ENCODE measurements around the gene GRID1.

The GRID1 gene

GRCh38 chr10:86316274-86316835 lies 50.2 kb downstream of the GRID1 start:
- TF ChIP-seq, protein P1, sequence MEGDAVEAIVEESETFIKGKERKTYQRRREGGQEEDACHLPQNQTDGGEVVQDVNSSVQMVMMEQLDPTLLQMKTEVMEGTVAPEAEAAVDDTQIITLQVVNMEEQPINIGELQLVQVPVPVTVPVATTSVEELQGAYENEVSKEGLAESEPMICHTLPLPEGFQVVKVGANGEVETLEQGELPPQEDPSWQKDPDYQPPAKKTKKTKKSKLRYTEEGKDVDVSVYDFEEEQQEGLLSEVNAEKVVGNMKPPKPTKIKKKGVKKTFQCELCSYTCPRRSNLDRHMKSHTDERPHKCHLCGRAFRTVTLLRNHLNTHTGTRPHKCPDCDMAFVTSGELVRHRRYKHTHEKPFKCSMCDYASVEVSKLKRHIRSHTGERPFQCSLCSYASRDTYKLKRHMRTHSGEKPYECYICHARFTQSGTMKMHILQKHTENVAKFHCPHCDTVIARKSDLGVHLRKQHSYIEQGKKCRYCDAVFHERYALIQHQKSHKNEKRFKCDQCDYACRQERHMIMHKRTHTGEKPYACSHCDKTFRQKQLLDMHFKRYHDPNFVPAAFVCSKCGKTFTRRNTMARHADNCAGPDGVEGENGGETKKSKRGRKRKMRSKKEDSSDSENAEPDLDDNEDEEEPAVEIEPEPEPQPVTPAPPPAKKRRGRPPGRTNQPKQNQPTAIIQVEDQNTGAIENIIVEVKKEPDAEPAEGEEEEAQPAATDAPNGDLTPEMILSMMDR (IDR thresholded peaks at IDR 0.05; ENCODE audit: control insufficient read depth, extremely low read depth, insufficient read depth), result no peak
- H3K4me3 ChIP-seq (ENCODE audit: low read depth, low read length), result no peak overlapping the region
- no peak for DNase-seq (ENCODE audit: low read depth)

DNA sequence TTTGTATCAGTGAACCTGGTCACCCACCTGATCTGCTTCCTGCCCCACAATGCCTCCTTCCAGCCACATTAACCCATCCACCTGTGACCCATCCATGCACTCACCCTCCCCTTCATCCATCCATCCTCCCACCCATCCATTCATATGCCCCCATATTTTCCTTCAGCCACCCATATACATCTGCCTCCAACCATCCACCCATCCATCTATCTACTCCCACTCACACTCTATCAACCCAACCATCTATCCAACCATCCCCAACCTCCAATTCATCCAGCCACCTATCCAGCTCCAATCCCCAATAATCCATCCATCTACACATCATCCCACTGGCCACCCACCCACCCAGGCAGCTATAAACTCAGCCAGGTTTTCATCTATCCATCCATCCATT lies 51.0 kb downstream of the GRID1 start:
- H3K4me3 ChIP-seq (ENCODE audit: low read depth, low read length), result no peak overlapping the region
- DNase-seq (ENCODE audit: low read depth), result no peak
- TF ChIP-seq, protein P1 (IDR thresholded peaks at IDR 0.05; ENCODE audit: control insufficient read depth, extremely low read depth, insufficient read depth), result no peak

GRCh38 chr10:86314616-86315548 lies 51.7 kb downstream of the GRID1 start:
- TF ChIP-seq, protein P1 (IDR thresholded peaks at IDR 0.05; ENCODE audit: control insufficient read depth, extremely low read depth, insufficient read depth), result no peak
- no peak for DNase-seq (ENCODE audit: low read depth)
- H3K4me3 ChIP-seq (ENCODE audit: low read depth, low read length), result no peak overlapping the region

- no peak for DNase-seq (ENCODE audit: low read depth)
- no peak overlapping the region for H3K4me3 ChIP-seq (ENCODE audit: low read depth, low read length)
- TF ChIP-seq, protein P1 (IDR thresholded peaks at IDR 0.05; ENCODE audit: control insufficient read depth, extremely low read depth, insufficient read depth), result no peak
These were observed 53.0 kb downstream of the GRID1 start for GRCh38 chr10:86313621-86314041.

DNA sequence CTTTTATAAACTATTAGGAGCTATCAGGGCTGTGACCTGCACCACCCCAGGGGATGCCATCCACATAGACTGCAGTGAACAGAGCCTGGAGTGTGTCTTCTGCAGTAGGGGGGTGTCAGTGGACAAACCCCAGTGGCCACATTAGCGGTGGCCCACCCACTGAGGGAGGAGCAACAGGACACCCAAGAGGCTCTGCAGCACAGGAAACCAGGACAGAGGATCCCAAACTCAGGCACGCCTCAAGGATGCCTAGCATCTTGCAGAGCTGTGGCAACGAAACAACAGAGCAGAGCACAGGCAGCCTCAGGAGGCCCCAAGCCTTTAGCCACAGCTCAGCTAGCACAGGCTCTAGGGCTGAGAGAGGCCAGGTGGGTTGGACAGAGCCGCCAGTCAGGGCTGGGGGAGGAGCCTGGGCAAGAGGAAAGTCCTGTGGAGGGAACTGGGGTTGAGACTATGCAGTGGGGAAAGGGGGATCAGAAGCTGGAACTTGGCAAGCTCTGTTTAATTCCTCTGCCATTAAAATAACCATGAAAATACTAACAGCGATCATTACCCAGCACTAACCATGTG lies 53.8 kb downstream of the GRID1 start:
- TF ChIP-seq, protein P1 (IDR thresholded peaks at IDR 0.05; ENCODE audit: control insufficient read depth, extremely low read depth, insufficient read depth), result no peak
- no peak for DNase-seq (ENCODE audit: low read depth)
- no peak overlapping the region for H3K4me3 ChIP-seq (ENCODE audit: low read depth, low read length)

- DNase-seq (ENCODE audit: low read depth), result no peak
- TF ChIP-seq, protein P1 (IDR thresholded peaks at IDR 0.05; ENCODE audit: control insufficient read depth, extremely low read depth, insufficient read depth), result no peak
- H3K4me3 ChIP-seq (ENCODE audit: low read depth, low read length), result no peak overlapping the region
These were observed 54.7 kb downstream of the GRID1 start for GRCh38 chr10:86311906-86312305.
